Nephron progenitor cell (in vitro differentiated cells): ENCODE data around the gene PLA2R1.

ENCODE experiments used
- DNase-seq: peaks from one replicate; pipeline ENCODE4 v3.0.0; 2021
- H3K27ac Mint-ChIP-seq: 2 replicates; pipeline ENCODE4 v1.8.0; 2021; ENCODE audit warnings: mild to moderate bottlenecking, moderate library complexity, mixed read lengths
- H3K27me3 Mint-ChIP-seq: 2 replicates; pipeline ENCODE4 v1.8.0; 2021; ENCODE audit warnings: mild to moderate bottlenecking, low read depth, mixed read lengths; ENCODE audit not compliant: poor library complexity
- H3K36me3 Mint-ChIP-seq: 2 replicates; pipeline ENCODE4 v1.8.0; 2021; ENCODE audit warnings: low read depth, mixed read lengths
- H3K4me1 Mint-ChIP-seq: 2 replicates; pipeline ENCODE4 v1.8.0; 2021; ENCODE audit warnings: mixed read lengths
- H3K4me3 Mint-ChIP-seq: 2 replicates; pipeline ENCODE4 v1.8.0; 2021; ENCODE audit warnings: mild to moderate bottlenecking, moderate library complexity, mixed read lengths
- H3K9me3 Mint-ChIP-seq: 2 replicates; pipeline ENCODE4 v1.8.0; 2021; ENCODE audit warnings: mild to moderate bottlenecking, moderate library complexity, mixed read lengths
- TF ChIP-seq, protein P1 (sequence below): fragments of 200-600 bp; sonication (generic); IDR thresholded peaks from 2 replicates; pipeline ENCODE4 v1.5.0; 2021; ENCODE audit warnings: antibody characterized with exemption

PLA2R1 gene

DNA sequence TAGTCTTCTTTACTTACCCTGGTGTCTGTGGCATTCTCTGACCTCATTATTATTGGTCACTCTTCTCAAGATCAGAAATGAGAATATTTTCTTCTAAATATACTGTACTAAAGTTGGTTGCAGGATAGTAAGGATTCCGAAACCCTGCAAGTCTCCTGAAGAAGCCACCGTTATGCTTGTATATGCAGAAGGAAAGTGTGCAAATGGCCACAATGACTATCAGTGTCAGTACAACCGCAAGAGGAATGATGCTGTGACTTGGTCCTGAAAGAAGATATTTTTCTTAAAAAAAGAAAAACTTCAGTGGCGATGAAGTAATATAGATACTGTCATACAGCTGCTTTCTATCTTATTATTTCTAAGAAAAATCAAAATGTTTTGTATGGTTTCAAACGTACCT lies 120.7 kb downstream of the PLA2R1 start:
- no peaks in the 10 kb centered on the region for H3K27me3 Mint-ChIP-seq
- TF ChIP-seq, protein P1, sequence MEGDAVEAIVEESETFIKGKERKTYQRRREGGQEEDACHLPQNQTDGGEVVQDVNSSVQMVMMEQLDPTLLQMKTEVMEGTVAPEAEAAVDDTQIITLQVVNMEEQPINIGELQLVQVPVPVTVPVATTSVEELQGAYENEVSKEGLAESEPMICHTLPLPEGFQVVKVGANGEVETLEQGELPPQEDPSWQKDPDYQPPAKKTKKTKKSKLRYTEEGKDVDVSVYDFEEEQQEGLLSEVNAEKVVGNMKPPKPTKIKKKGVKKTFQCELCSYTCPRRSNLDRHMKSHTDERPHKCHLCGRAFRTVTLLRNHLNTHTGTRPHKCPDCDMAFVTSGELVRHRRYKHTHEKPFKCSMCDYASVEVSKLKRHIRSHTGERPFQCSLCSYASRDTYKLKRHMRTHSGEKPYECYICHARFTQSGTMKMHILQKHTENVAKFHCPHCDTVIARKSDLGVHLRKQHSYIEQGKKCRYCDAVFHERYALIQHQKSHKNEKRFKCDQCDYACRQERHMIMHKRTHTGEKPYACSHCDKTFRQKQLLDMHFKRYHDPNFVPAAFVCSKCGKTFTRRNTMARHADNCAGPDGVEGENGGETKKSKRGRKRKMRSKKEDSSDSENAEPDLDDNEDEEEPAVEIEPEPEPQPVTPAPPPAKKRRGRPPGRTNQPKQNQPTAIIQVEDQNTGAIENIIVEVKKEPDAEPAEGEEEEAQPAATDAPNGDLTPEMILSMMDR = no peak
- H3K27ac Mint-ChIP-seq = no peak overlapping the region
- DNase-seq = no peak
- H3K36me3 Mint-ChIP-seq = no peaks in the 10 kb centered on the region
- H3K9me3 Mint-ChIP-seq = no peaks in the 10 kb centered on the region
- H3K4me1 Mint-ChIP-seq = no peaks in the 10 kb centered on the region
- no peak overlapping the region for H3K4me3 Mint-ChIP-seq

DNA sequence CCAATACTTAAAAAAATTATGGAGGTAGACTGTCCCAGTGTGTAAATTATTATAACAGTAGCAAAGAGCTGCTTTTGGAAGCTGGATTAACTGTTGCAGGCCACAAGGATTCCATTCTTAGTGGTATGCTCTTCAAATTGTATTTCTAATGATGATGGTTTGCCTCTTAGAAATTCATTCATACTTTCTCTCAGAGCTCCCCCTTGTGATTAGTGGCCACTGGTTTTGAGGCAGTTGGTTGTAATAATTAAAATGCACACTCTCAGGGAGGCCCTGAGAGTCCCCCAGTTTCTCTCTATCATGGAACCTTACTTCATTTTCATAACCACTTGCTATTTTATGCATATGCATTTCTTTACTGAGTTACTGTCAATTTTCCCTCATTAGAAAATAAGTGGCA lies 122.5 kb downstream of the PLA2R1 start:
- no peaks in the 10 kb centered on the region for H3K27me3 Mint-ChIP-seq
- DNase-seq = no peak
- H3K4me3 Mint-ChIP-seq = no peak overlapping the region
- TF ChIP-seq, protein P1 = no peak
- H3K36me3 Mint-ChIP-seq = no peaks in the 10 kb centered on the region
- H3K9me3 Mint-ChIP-seq = peaks cover 3% of the 10 kb centered on the region
- H3K4me1 Mint-ChIP-seq = no peaks in the 10 kb centered on the region
- H3K27ac Mint-ChIP-seq = no peak overlapping the region

DNA sequence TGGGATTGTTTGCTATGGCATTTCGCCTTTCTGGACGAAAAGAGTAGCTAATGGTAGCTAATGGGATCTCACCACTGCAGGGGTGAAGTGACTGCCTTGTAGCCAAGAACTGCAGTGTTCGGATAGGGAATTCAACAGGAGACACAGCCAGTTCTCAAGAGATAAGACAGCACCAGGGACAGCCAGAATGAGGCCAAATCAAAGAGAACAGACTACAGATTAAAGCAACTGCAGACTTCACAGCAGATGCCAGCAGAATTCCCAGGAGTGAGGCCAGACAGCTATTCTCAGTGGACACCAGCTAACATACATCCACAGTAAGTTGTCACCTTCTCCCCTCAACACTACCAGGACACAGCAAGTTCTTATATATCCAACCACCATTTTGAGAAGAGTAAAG lies 124.0 kb downstream of the PLA2R1 start:
- Mint-ChIP-seq H3K4me1 (no peaks in the 10 kb centered on the region), H3K36me3 (no peaks in the 10 kb centered on the region), H3K27me3 (no peaks in the 10 kb centered on the region), H3K27ac (no peak overlapping the region), H3K4me3 (no peak overlapping the region), H3K9me3 (peaks cover 3% of the 10 kb centered on the region)
- DNase-seq = no peak
- TF ChIP-seq, protein P1 = no peak

DNA sequence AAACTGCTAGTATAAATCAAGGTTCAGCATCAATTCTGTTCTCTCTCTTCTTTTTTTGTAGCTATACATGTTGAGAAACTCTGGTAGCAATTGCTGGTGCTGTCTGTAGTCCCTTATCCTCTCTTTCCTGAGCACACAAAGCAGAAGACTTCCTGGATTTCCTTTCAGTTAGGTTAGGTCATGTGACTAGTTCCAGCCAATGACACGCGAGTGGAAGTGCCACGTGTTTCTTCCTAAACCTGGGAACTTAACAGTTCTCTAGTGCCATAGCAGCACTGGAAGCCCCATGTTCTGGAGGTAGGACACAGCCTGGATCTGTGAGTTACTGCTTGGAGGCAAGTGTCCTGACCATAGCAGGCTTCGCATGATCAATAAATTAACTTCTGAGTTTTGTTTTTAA lies 125.9 kb downstream of the PLA2R1 start:
- Mint-ChIP-seq H3K4me1 (no peaks in the 10 kb centered on the region), H3K4me3 (no peak overlapping the region), H3K36me3 (no peaks in the 10 kb centered on the region), H3K27ac (no peak overlapping the region), H3K9me3 (peaks cover 3% of the 10 kb centered on the region), H3K27me3 (no peaks in the 10 kb centered on the region)
- no peak for DNase-seq
- TF ChIP-seq, protein P1 = no peak

DNA sequence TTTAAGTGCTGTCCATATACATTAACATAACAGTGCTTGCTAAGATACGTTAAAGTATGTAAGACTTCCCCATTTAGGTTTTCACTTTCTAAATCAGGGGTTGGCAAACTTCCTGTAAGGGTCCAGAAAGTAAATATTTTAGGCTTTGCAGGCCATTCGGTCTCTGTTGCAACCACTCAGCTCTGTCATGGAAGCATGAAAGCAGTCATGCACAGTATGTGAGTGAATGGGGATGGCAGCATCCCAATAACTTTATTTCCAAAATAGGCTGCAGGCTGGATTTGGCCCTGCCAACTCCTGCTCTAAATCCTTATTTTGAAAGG lies 128.7 kb downstream of the PLA2R1 start:
- TF ChIP-seq, protein P1 = no peak
- Mint-ChIP-seq H3K9me3 (peaks cover 11% of the 10 kb centered on the region), H3K4me3 (no peak overlapping the region), H3K4me1 (no peaks in the 10 kb centered on the region), H3K27me3 (no peaks in the 10 kb centered on the region), H3K36me3 (no peaks in the 10 kb centered on the region), H3K27ac (no peak overlapping the region)
- no peak for DNase-seq

DNA sequence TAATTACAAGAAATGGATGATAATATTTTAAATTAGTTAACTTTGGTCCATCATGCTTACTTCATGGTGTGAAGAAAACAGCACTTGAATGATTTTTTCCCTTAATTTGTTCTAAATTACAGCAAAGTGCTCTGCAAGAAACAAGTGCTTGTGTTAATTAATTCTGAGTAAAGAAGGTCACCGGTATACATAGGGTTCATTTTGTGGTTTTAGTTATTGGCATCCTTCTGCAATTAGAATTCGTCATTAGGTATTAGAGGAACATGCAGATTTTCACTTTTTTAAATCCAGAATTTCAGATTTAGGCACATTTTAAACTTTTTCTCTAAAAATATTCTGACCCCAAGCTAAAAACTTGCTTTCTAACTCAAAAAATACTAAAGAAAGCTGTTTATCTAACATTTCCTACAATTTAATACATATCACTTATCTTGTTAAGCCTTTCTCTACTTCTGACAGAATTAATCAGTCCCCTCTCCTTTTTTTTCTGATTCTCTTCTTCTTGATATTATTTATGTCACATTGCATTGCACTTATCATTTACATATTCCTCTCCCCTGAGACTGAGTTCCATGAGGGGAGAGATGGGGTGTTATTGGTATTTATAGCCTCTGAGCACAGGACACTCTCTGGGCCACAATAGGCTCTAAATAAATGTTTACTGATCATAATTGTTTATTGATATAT lies 129.2 kb downstream of the PLA2R1 start:
- H3K27ac Mint-ChIP-seq = no peak overlapping the region
- H3K4me1 Mint-ChIP-seq = no peaks in the 10 kb centered on the region
- no peak for DNase-seq
- no peaks in the 10 kb centered on the region for H3K27me3 Mint-ChIP-seq
- H3K36me3 Mint-ChIP-seq = no peaks in the 10 kb centered on the region
- no peak overlapping the region for H3K4me3 Mint-ChIP-seq
- TF ChIP-seq, protein P1 = no peak
- H3K9me3 Mint-ChIP-seq = peaks cover 16% of the 10 kb centered on the region
